ENCODE measurements around the gene RBM38. TPM values are rescaled to one million over a fixed set of nuclear protein-coding genes. Genes with fewer than 3 reads are reported as not detected.

The RBM38 gene
- total RNA-seq, 6 donors from 2014 or later: 14.7 to 27.5 (median 22.3) TPM

DNA sequence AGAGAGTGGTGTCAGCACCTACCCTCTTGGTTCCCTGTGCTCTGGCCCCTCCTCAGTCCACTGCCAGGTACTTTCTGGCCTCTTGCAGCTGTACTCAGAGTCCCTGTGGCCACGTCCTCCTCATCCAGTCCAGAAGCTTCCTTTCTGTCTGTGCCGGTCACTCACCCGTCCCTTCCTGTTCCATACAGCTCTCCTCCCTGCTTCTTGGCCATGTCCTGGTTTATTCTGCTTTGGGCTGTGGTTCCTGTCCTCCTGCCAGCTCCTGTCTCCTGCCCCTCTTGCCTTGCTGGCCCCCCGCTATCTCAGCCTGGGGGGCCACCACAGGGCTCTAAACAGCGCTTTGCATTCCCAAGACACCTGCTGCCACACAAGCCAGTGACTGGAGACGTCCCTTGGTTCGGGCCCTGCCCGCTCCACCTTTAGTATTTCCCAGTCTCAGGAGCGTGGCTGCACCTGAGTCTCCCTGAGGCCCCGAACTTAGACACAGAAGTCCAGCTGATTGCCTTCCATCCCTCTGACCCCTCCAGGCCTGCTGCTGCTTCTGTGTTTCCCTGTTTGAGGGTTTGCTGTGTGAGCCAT, 15.5 kb upstream of the RBM38 start:
- H3K9me3 ChIP-seq: no peaks in the 10 kb centered on the region
- ATAC-seq (ENCODE audit: low FRiP score in 2 of 2) (peak in 1 of 2 donors; percentile 14), DNase-seq (no peak)
- TF ChIP-seq POLR2A (IDR thresholded peaks at IDR 0.05) (no peak), EP300 (IDR thresholded peaks at IDR 0.05) (no peak), POLR2AphosphoS5 (IDR thresholded peaks at IDR 0.05) (no peak)
- TF ChIP-seq, protein P1, sequence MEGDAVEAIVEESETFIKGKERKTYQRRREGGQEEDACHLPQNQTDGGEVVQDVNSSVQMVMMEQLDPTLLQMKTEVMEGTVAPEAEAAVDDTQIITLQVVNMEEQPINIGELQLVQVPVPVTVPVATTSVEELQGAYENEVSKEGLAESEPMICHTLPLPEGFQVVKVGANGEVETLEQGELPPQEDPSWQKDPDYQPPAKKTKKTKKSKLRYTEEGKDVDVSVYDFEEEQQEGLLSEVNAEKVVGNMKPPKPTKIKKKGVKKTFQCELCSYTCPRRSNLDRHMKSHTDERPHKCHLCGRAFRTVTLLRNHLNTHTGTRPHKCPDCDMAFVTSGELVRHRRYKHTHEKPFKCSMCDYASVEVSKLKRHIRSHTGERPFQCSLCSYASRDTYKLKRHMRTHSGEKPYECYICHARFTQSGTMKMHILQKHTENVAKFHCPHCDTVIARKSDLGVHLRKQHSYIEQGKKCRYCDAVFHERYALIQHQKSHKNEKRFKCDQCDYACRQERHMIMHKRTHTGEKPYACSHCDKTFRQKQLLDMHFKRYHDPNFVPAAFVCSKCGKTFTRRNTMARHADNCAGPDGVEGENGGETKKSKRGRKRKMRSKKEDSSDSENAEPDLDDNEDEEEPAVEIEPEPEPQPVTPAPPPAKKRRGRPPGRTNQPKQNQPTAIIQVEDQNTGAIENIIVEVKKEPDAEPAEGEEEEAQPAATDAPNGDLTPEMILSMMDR (IDR thresholded peaks at IDR 0.05): no peak
- H3K4me3 ChIP-seq: peak overlapping the region in 1 of 4 donors; percentile 28
- H3K27me3 ChIP-seq: no peaks in the 10 kb centered on the region
- 88 to 90% methylated on average over 10 of the region's 10 CpGs for WGBS, 2 donors
- H3K27ac ChIP-seq: peak overlapping the region; percentile 70 to 77 (median 74)
- H3K4me1 ChIP-seq: peaks cover 2 to 11% (median 4%) of the 10 kb centered on the region in 4 donors
- peaks cover 24 to 99% (median 77%) of the 10 kb centered on the region in 4 donors for H3K36me3 ChIP-seq

DNA sequence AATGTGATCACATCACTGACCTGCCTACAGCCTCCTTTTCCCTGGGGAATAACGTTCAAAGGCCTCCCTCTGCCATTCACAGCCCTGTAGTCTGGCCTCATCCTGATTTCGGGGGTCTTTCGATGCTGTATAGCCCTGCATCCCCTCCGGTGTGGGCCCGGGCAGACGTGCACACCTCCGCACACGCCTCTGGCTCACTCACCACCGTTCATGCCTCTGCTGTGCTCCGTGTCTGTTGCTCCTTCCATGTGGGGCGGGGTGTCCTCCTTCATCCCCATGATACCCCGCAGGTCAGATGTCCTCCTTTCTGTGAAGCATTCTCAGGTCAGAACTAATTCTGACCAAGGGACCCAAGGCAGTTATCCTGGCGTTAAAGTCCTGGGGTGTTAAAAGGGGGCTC, 13.8 kb upstream of the RBM38 start:
- Histone ChIP-seq H3K27me3 (no peaks in the 10 kb centered on the region), H3K4me3 (no peak overlapping the region), H3K36me3 (peaks cover 24 to 86% (median 64%) of the 10 kb centered on the region in 4 donors), H3K4me1 (peaks cover 2 to 11% (median 4%) of the 10 kb centered on the region in 4 donors), H3K27ac (no peak overlapping the region), H3K9me3 (no peaks in the 10 kb centered on the region)
- DNase-seq (peak in 1 of 2 donors; percentile 40), ATAC-seq (ENCODE audit: low FRiP score in 2 of 2) (no peak)
- TF ChIP-seq POLR2AphosphoS5 (IDR thresholded peaks at IDR 0.05) (no peak), POLR2A (IDR thresholded peaks at IDR 0.05) (no peak), EP300 (IDR thresholded peaks at IDR 0.05) (no peak)
- TF ChIP-seq, protein P1 (IDR thresholded peaks at IDR 0.05): no peak
- 80 to 94% methylated on average over 13 of the region's 13 CpGs for whole genome bisulfite sequencing, 2 donors

DNA sequence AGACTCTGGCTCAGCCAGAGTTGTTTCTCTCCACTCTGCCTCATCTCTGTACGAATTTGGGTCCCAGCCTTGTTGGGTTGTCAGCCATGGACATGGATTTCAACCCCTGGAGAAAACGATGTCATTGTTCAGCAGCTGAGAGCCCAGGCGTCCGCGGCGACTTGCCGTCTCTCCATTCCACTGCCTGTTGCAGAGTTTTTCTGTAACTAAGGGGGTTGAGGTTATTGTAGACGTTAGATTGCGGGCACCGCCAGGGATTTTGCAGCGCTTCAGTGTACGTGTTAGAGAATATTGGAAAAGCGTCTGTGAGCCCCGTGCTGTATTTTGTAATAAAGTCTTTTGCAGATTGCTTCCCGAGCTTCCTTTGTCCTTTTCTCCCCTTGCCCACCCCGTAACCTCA, 13.1 kb upstream of the RBM38 start:
- Histone ChIP-seq H3K27me3 (no peaks in the 10 kb centered on the region), H3K4me3 (no peak overlapping the region), H3K9me3 (no peaks in the 10 kb centered on the region), H3K36me3 (peaks cover 24 to 79% (median 57%) of the 10 kb centered on the region in 4 donors), H3K27ac (no peak overlapping the region), H3K4me1 (peaks cover 2 to 11% (median 4%) of the 10 kb centered on the region in 4 donors)
- ATAC-seq (ENCODE audit: low FRiP score in 2 of 2) (no peak), DNase-seq (peak in 1 of 2 donors; percentile 47)
- TF ChIP-seq, protein P1 (IDR thresholded peaks at IDR 0.05): no peak
- no peak for TF ChIP-seq POLR2A (IDR thresholded peaks at IDR 0.05)
- 91 to 94% methylated on average over 16 of the region's 16 CpGs for WGBS, 2 donors

DNA sequence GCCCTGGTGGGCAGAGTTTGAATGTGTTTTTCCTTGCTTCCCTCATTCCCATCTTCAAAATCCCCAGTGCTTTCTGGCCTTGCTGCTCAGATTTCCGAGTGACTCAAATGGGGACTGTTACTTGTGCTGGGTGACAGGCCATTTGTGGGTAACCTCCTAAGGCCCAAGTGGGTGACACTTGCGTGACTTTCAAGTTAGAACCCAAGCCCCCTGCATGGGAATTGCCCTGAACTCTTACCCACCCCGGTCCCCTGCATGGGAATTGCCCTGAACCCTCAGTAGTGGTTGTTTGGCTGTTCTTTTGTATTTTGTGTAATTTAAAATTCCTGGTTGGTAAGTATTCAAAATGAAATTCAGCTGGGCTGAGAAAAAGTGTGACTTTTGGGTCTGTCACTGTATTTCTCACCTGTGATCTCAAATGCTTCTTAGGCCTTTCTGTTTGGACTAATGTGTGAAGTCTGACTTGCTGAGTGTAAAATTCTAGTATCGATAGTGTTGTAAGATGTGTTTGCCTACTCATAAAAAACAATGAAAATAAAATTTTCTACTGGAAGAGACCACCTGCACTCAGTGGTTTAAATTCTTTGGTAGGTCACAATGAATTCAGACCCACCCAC, 12.4 kb upstream of the RBM38 start:
- WGBS, 2 donors: 85 to 89% methylated on average over 4 of the region's 4 CpGs
- no peak overlapping the region for H3K4me3 ChIP-seq

More for the DNA sequence above, 12.4 kb upstream of the RBM38 start:
- DNase-seq (no peak), ATAC-seq (ENCODE audit: low FRiP score in 2 of 2) (no peak)
- Histone ChIP-seq H3K4me1 (peaks cover 2 to 11% (median 4%) of the 10 kb centered on the region in 4 donors), H3K27ac (no peak overlapping the region), H3K27me3 (no peaks in the 10 kb centered on the region), H3K9me3 (no peaks in the 10 kb centered on the region), H3K36me3 (peaks cover 22 to 72% (median 50%) of the 10 kb centered on the region in 4 donors)
- TF ChIP-seq, protein P1 (IDR thresholded peaks at IDR 0.05): no peak
- TF ChIP-seq POLR2A (IDR thresholded peaks at IDR 0.05) (no peak), EP300 (IDR thresholded peaks at IDR 0.05) (no peak), POLR2AphosphoS5 (IDR thresholded peaks at IDR 0.05) (no peak)
